Measurements from ENCODE around the gene LRRC1.

DNA sequence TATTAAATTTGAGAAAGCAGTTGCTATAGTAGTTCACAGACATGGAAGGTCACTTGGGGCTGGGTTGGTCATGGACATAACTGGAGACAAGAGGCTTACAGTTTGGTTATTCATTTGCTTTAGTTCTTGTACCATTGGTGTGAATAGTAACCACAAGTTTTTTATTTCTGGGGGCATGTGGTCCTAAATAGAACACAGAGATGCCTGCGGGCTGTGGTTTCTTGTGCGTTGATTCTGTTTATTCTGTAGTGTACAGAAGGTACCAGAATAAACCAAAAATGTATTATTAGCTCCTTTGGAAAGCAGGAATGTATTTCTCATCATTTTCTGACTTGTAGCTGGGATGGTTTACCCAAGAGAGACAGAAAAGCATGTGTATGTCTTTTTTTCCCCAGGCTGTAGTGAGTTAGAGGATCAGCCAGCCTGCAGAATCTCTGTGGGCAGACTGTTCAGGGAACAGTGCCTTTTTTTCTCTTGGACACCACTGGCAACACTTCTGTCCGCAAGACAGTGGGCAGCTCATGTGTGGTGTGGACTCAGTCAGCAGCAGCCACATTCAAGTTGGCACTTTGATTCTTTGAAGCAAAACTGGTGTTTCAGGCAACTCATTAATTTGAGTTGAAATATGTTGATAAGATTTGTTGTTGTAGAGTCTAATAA, 122.1 kb downstream of the LRRC1 start:
- TF ChIP-seq, protein P1, sequence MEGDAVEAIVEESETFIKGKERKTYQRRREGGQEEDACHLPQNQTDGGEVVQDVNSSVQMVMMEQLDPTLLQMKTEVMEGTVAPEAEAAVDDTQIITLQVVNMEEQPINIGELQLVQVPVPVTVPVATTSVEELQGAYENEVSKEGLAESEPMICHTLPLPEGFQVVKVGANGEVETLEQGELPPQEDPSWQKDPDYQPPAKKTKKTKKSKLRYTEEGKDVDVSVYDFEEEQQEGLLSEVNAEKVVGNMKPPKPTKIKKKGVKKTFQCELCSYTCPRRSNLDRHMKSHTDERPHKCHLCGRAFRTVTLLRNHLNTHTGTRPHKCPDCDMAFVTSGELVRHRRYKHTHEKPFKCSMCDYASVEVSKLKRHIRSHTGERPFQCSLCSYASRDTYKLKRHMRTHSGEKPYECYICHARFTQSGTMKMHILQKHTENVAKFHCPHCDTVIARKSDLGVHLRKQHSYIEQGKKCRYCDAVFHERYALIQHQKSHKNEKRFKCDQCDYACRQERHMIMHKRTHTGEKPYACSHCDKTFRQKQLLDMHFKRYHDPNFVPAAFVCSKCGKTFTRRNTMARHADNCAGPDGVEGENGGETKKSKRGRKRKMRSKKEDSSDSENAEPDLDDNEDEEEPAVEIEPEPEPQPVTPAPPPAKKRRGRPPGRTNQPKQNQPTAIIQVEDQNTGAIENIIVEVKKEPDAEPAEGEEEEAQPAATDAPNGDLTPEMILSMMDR (conservative IDR thresholded peaks at IDR 0.05 in 1 of 2, IDR thresholded peaks at IDR 0.05 in 1 of 2; ENCODE audit: low read depth in 1 of 2, low read length in 2 of 2): no peak
- TF ChIP-seq EZH2 (IDR thresholded peaks at IDR 0.05; ENCODE audit: low read length, missing control alignments): no peak

Data from fibroblast of lung (primary cell).